ENCODE data around the gene ADCY9. TPM values are rescaled to one million over a fixed set of nuclear protein-coding genes. Genes with fewer than 3 reads are reported as not detected.

ADCY9 gene
- total and polyA plus RNA-seq, 2 experiments from 2014 or later, result 1.9 to 21.9 TPM

- 94 to 96% methylated on average over 12 of the region's 12 CpGs for WGBS, 2 experiments (ENCODE audit: low coverage in 1 of 2, low lambda C conversion rate in 2 of 2, missing lambda C conversion rate in 2 of 2)
Measured at GRCh38 chr16:3979518-3979917, 136.7 kb downstream of the ADCY9 start.

GRCh38 chr16:3979070-3979469 lies 137.2 kb downstream of the ADCY9 start:
- no peak overlapping the region for H2AFZ ChIP-seq
- H3F3A ChIP-seq (ENCODE audit: insufficient read depth), result no peaks in the 10 kb centered on the region
- in situ Hi-C loops (cut with MboI), result no loop called here
- H3K27me3 ChIP-seq (replicated peaks; ENCODE audit: insufficient read depth), result no peaks in the 10 kb centered on the region
- H4K20me1 ChIP-seq (ENCODE audit: insufficient read depth), result no peaks in the 10 kb centered on the region
- 96% methylated on average over 18 to 25 of the region's 25 CpGs for WGBS, 2 experiments (ENCODE audit: low coverage in 1 of 2, low lambda C conversion rate in 2 of 2, missing lambda C conversion rate in 2 of 2)
- H3K79me2 ChIP-seq (ENCODE audit: insufficient read depth), result no peaks in the 10 kb centered on the region
- H3K4me3 ChIP-seq, result no peak overlapping the region
- H3K36me3 ChIP-seq (ENCODE audit: low read depth), result peaks cover 8% of the 10 kb centered on the region; the same call in 1 of the 2 replicates
- H3K9ac ChIP-seq, result no peak overlapping the region
- no peak for DNase-seq
- H3K27ac ChIP-seq, result no peak overlapping the region
- H3K4me1 ChIP-seq (ENCODE audit: insufficient read depth), result peaks cover 6% of the 10 kb centered on the region; the same call in 1 of the 2 replicates
- H3K9me2 ChIP-seq (ENCODE audit: insufficient read depth), result no peaks in the 10 kb centered on the region
- no peak overlapping the region for H3K4me2 ChIP-seq (ENCODE audit: unreplicated experiment)
- H3K9me3 ChIP-seq (ENCODE audit: low read depth), result no peaks in the 10 kb centered on the region
- TF ChIP-seq EZH2 (IDR thresholded peaks at IDR 0.05; ENCODE audit: insufficient read depth, poor library complexity, severe bottlenecking) (no peak), EZH2phosphoT487 (IDR thresholded peaks at IDR 0.05; ENCODE audit: insufficient read depth, low read depth) (no peak)

More at GRCh38 chr16:3979518-3979917, 136.7 kb downstream of the ADCY9 start:
- H4K20me1 ChIP-seq (ENCODE audit: insufficient read depth), result no peaks in the 10 kb centered on the region
- H3K4me3 ChIP-seq, result no peak overlapping the region
- no peak overlapping the region for H3K27ac ChIP-seq
- H3K9ac ChIP-seq, result no peak overlapping the region
- peaks cover 8% of the 10 kb centered on the region; the same call in 1 of the 2 replicates for H3K36me3 ChIP-seq (ENCODE audit: low read depth)
- no peak overlapping the region for H2AFZ ChIP-seq
- H3K4me2 ChIP-seq (ENCODE audit: unreplicated experiment), result no peak overlapping the region
- no peak for TF ChIP-seq EZH2 (IDR thresholded peaks at IDR 0.05; ENCODE audit: insufficient read depth, poor library complexity, severe bottlenecking)
- no peak for TF ChIP-seq EZH2phosphoT487 (IDR thresholded peaks at IDR 0.05; ENCODE audit: insufficient read depth, low read depth)
- no peak for DNase-seq
- H3K9me3 ChIP-seq (ENCODE audit: low read depth), result no peaks in the 10 kb centered on the region
- H3K4me1 ChIP-seq (ENCODE audit: insufficient read depth), result peaks cover 6% of the 10 kb centered on the region; the same call in 1 of the 2 replicates
- no peaks in the 10 kb centered on the region for H3K79me2 ChIP-seq (ENCODE audit: insufficient read depth)
- H3K27me3 ChIP-seq (replicated peaks; ENCODE audit: insufficient read depth), result no peaks in the 10 kb centered on the region
- H3F3A ChIP-seq (ENCODE audit: insufficient read depth), result no peaks in the 10 kb centered on the region
- H3K9me2 ChIP-seq (ENCODE audit: insufficient read depth), result no peaks in the 10 kb centered on the region
- in situ Hi-C loops (cut with MboI), result no loop called here

- Histone ChIP-seq H3K4me1 (ENCODE audit: insufficient read depth) (peaks cover 6% of the 10 kb centered on the region; the same call in 1 of the 2 replicates), H3K79me2 (ENCODE audit: insufficient read depth) (no peaks in the 10 kb centered on the region), H3K36me3 (ENCODE audit: low read depth) (peaks cover 8% of the 10 kb centered on the region; the same call in 1 of the 2 replicates), H3K4me3 (no peak overlapping the region), H3K9me2 (ENCODE audit: insufficient read depth) (no peaks in the 10 kb centered on the region), H3K27ac (no peak overlapping the region), H3F3A (ENCODE audit: insufficient read depth) (no peaks in the 10 kb centered on the region), H3K4me2 (ENCODE audit: unreplicated experiment) (no peak overlapping the region), H2AFZ (no peak overlapping the region), H3K27me3 (replicated peaks; ENCODE audit: insufficient read depth) (no peaks in the 10 kb centered on the region), H3K9me3 (ENCODE audit: low read depth) (no peaks in the 10 kb centered on the region), H3K9ac (no peak overlapping the region), H4K20me1 (ENCODE audit: insufficient read depth) (no peaks in the 10 kb centered on the region)
- WGBS, 2 experiments (ENCODE audit: low coverage in 1 of 2, low lambda C conversion rate in 2 of 2, missing lambda C conversion rate in 2 of 2), result 93 to 95% methylated on average over 17 to 26 of the region's 26 CpGs
- in situ Hi-C loops (cut with MboI), result no loop called here
- TF ChIP-seq EZH2phosphoT487 (IDR thresholded peaks at IDR 0.05; ENCODE audit: insufficient read depth, low read depth) (no peak), EZH2 (IDR thresholded peaks at IDR 0.05; ENCODE audit: insufficient read depth, poor library complexity, severe bottlenecking) (no peak)
- DNase-seq, result no peak
Measured at GRCh38 chr16:3977376-3977775, 138.9 kb downstream of the ADCY9 start.

GRCh38 chr16:3974751-3975150 lies 141.5 kb downstream of the ADCY9 start:
- H3K4me1 ChIP-seq (ENCODE audit: insufficient read depth), result no peaks in the 10 kb centered on the region
- H2AFZ ChIP-seq, result no peak overlapping the region
- no peak overlapping the region for H3K4me3 ChIP-seq
- no peak overlapping the region for H3K27ac ChIP-seq
- peaks cover 8% of the 10 kb centered on the region; the same call in 1 of the 2 replicates for H3K36me3 ChIP-seq (ENCODE audit: low read depth)
- no peaks in the 10 kb centered on the region for H3K79me2 ChIP-seq (ENCODE audit: insufficient read depth)
- H3K9me2 ChIP-seq (ENCODE audit: insufficient read depth), result no peaks in the 10 kb centered on the region
- no peaks in the 10 kb centered on the region for H4K20me1 ChIP-seq (ENCODE audit: insufficient read depth)
- WGBS, 2 experiments (ENCODE audit: low coverage in 1 of 2, low lambda C conversion rate in 2 of 2, missing lambda C conversion rate in 2 of 2), result 96% methylated on average over 8 of the region's 8 CpGs
- TF ChIP-seq EZH2phosphoT487 (IDR thresholded peaks at IDR 0.05; ENCODE audit: insufficient read depth, low read depth), result no peak
- TF ChIP-seq EZH2 (IDR thresholded peaks at IDR 0.05; ENCODE audit: insufficient read depth, poor library complexity, severe bottlenecking), result no peak
- DNase-seq, result no peak
- in situ Hi-C loops (cut with MboI), result no loop called here
- no peaks in the 10 kb centered on the region for H3K27me3 ChIP-seq (replicated peaks; ENCODE audit: insufficient read depth)
- no peaks in the 10 kb centered on the region for H3F3A ChIP-seq (ENCODE audit: insufficient read depth)
- H3K9me3 ChIP-seq (ENCODE audit: low read depth), result no peaks in the 10 kb centered on the region
- no peak overlapping the region for H3K9ac ChIP-seq
- H3K4me2 ChIP-seq (ENCODE audit: unreplicated experiment), result no peak overlapping the region
